Suppressor macrophage treated with lipopolysaccharide for 4 hours (primary cell): ENCODE measurements around the gene EXD3.
"Not testable (repeated sequence)": the region's sequence is repeated elsewhere in the genome, so short reads cannot be mapped to it uniquely, and the experiment has no call there.

Source experiments
- DNase-seq: peaks from one replicate; pipeline ENCODE4 v3.0.0-alpha.2; 2020

EXD3 gene

DNA sequence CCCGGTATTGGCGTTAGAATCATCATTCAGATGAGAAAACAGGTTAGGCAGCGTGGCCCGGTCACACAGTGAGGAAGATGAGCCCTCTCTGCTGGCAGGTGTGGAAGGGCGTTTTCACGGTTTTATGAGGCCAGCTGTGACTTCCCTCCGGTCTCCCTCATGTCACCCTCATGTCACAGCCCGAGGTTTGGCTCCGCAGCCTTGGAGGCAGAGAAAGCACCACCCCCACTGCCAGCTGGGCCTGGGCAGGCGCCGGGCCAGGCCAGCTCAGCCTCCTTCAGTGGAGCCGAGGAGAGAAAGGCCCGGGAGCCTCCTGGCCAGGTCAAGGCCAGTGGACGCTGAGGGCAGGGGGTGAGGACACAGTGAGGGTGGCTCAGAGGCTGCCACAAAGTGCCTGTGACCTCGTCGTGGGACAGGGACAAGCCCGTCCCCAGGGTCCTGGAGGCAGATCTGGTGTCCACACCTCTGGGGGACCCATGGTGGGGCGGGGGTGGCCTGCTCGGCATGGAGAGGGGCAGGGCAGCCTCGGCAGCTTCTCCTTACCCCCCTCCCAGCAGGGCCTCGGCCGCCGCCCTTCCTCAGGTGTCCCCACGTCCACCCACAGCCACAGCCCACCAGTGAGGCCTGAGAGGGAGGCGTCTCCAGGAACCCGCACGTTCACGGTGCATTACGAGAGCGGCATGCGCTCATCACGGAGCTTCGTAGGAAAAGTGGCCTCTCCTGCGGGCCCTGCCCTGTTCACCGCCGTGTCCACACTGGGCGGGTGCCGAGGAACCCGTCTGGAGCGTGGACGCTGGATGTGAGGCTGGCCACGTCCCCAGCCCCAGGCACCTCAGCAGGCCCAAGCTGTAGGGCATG is 32.2 kb downstream of the EXD3 start:
- no peak for DNase-seq

DNA sequence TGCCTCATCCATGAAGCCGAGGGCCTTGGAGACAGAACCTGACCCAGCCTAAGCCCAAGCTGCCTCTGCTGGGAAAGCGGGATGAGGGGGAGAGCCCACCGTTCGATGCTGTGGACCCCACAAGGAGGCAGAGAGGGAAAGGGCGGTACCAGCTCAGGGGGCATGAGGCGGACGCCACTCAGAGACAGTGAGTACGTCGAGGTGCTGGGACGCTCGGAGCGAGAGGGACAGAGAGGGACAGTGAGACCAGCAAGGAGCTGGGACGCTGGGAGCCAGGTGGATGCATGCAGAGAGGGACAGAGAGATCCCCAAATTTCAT is 33.6 kb downstream of the EXD3 start:
- no peak for DNase-seq

DNA sequence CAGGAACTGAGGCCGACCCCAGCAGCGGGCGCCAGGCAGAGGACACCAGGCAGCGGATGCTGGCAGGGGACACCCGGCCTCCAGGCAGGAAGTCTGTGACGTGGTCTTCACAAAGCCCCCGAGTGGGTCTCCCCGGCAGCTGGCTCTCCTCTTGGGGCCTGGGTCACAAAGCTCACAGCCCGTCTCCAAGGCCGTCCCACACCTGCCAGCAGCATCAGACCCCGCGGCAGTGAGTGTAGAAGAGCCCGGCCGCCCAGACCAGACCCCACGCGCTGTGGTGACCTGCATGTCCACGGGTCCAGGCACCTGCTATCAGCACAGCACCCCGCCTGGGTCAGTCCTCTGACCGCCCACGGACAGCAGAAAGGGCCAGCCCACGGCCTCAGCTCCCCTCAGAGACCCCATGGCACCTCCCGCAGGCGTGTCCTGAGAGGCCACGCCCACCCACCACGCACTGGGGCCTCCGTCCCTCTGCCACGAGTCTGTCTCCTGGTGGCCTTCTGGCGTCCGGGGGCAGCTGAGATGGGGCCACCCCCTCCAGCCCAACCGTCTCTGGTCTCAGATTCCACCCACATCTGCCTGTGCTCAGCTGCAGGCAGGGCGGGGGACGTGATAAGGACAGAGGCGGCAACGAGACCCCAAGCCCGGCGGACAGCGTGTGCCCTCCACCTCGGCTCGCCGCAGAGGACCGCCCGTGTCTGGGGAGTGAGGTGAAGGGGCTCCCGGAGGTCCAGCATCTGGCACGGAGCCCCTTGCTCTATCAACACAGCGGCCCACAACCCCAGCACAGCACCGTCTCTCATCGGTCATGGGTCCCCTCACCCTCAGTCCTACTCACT is 34.2 kb downstream of the EXD3 start:
- DNase-seq = no peak

DNA sequence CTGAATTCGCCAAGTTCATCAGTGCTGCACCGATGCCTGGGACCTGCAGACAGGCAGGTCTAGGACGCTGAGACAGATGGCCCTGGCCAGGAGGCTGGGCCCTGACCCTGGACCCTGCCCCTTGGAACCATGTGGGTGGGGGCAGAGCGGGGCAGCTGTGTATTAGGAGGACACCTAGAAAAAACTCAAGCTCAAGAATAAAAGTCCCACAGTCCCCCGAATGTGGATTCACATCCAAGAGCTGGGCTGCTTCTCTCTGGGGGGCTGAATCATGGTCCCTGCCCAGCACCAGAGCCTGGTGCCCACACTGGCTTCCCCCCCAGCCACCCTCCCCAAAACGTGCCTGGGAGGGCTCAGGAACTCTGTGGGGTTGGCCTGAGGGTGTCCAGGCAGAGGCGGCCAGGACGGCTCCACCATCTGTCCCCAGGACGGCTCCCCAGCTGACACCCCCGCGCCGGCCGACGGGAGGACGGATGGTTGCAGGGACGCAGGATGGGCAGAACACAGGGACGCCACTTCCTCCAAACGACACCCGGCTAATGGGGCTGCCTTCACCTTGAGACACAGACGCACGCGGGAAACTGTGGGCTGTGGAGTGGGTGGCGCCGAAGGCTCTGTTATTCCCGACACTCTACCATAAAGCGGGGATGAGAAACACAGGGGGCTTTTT is 34.9 kb downstream of the EXD3 start:
- no peak for DNase-seq

DNA sequence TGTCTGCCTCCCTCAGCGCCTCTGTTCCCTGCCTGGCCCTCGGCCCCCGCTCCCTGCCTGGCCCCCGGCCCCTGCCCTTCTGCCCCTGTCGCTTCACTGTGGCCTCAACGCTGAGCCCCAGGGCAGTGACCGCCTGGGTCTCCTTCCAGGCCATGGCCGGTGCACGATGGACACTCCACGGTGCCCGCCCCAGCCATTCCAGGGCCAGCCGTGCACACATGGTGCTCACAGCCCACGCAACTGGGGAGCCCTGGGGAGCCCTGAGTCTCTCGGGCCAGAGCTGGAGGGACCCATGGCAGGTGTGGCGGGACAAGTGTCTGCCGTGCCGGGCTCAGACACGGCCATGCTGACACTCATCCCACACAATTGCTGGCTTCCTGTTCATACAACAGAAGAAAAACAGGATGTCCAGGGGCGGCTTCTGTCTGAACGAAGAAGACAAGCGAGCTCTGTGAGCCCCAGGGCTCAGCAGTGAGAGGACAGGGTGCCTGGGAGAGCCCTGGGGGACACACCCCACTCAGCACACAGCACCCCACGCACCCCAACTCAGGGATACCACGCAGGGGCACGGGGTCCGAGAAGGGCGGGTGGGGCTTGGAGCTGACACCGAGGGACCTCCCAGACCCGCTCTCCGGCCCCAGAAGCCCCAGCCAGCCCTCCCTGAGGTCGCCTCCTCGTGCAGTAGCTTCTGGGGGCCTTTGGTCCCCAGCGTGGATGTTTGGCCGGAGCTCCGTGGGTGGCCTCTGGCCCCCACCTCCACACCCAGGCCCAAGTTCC is 35.7 kb downstream of the EXD3 start:
- DNase-seq = no peak

DNA sequence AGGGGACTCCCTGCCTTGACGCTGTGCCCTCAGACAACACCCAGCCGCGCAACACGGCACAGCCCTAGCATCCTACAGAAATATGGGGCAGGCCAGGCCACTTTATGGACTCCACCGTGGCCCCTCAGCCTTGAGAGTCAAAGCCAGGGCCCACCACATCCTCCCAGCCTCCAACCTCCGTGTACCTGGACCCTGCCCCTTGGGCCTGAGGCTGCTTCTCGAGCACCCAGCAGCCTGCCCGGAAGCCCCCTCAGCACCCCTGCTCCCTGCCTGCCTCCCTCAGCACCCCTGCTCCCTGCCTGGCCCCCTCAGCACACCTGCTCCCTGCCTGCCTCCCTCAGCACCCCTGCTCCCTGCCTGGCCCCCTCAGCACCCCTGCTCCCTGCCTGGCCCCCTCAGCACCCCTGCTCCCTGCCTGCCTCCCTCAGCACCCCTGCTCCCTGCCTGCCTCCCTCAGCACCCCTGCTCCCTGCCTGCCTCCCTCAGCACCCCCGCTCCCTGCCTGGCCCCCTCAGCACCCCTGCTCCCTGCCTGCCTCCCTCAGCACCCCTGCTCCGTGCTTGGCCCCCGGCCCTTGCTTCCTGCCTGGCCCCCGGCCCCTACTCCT is 36.4 kb downstream of the EXD3 start:
- not testable (repeated sequence) for DNase-seq

DNA sequence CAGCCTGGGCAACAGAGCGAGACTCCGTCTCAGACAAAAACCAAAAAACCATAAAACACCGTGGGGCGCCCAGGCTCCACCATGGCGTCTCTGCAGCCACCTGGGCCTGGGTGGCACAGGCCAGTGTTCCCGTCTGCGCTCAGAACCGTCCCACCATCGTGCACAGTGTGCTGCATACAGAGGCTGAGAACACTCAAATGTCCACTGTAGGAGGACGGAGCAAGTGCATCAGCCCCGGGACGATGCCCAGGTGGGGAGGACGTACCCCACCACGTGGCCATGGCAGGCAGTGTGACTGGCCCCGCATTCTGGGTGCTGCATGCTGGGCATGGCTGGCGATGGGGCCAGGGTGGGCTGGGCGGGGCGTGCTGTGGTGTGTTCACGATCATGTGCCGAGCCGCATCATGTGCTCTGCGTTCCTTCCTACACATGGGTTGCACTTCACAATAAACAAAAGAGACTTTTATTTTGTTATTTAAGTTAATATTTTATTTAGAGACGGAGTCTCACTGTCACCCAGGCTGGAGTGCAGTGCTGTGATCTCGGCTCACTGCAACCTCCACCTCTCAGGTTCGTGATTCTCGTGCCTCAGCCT is 37.8 kb downstream of the EXD3 start:
- DNase-seq = no peak

DNA sequence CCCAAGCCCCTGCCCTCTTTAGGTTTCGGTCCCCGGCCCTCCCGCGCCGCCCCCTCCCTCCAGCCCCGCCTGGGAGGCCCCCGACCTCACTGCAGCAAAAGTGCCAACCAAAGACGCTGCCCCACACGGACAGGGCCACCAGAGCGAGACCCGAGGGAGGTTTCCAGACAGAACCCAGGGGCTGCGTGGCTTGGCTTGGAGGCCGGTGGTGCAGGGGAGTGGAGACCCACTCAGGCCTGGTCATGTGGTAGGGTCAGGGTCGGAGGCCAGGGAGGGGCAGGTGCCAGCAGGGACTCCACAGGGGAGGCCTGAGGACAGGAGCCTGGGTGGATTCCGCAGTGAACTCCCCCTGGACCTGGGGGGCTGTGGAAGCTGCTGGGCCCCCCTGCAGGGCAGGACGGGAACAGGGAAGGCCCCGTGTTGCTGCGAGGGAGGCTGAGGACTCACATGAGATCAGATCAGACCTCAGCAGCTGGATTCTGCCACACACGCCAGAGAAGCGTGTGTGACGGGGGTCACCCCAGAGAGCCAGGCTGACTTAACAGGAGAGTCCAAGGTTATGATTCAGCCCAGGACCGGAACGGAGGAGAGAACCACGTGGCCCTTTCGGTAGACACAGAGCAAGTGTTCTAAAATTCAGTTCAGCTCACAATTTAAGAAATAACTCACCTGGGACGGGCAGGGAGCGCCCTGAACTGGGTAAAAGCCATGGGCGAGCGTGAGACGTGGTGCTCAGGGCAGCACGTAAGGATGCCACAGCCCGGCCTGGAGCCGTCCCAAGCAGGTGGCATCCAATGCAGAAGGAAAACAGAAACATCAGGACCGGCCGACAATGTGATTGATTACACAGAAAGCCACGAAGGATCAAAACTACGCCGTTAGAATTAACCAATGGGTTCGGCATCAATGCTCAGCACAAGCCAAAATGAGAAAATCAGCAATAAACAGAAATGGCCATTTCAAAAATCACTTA is 38.9 kb downstream of the EXD3 start:
- no peak for DNase-seq

DNA sequence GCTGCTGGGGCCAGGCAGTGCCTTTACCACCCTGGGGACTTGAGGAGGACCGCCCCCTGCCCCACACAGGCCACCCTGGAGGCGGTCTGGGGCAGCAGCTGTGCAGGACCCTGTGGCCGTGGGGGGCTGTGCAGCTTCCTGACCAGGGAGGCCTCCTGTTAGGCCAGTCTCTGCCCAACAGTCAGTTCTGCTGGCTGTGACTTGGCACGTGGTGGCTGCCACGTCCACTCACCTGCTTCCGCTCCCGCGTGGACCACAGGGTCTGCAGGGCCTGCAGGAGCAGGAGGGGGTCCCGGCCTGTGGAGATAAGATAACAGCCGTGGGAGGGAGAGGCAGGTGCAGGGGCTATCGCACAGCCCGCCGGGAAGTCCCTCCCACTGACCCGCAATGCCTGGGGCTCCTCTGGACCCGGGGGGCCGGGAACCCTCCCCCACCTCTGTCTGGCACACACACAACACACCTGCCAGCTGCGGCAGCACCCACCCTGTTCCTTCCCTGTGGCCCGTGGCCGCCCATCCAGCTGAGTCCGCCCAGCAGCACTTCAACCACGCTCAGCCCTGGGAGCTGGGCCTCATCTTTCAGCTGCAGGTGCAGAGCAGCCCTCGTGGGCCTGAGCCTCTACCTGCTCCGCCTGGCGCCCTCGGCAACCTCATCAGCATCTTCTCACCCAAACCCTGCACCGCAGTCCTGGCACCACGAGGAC is 39.7 kb downstream of the EXD3 start:
- DNase-seq = no peak

DNA sequence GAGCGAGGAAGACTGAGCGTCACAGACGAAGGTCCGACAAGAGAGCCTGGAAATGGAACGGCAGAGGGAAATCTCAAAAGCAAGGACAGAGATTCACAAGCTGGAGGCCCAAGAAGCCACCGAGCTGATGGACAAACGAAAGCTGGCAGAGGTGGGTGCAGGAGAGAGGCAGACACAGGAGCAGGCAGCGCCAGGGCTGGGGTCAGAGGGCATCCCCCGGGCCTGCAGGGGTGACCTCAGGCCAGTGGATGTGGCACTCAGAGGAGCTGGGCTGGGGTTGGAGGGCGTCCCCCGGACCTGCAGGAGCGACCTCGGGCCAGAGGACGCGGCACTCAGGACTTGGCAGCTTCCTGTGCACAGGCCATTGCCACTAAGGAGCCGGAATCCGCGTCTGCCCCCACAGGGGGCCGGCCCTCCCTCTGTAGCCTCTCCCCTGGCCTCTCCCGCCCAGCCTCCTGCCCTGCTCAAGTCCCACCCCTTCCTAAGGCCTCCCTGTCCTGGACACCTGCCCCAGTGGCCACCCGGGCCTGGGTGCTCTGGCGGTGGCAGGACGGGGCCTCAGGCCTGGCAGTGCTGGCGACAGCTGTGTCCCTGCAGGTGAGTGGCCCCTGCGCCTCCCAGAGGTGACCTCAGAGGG is 40.4 kb downstream of the EXD3 start:
- no peak for DNase-seq

DNA sequence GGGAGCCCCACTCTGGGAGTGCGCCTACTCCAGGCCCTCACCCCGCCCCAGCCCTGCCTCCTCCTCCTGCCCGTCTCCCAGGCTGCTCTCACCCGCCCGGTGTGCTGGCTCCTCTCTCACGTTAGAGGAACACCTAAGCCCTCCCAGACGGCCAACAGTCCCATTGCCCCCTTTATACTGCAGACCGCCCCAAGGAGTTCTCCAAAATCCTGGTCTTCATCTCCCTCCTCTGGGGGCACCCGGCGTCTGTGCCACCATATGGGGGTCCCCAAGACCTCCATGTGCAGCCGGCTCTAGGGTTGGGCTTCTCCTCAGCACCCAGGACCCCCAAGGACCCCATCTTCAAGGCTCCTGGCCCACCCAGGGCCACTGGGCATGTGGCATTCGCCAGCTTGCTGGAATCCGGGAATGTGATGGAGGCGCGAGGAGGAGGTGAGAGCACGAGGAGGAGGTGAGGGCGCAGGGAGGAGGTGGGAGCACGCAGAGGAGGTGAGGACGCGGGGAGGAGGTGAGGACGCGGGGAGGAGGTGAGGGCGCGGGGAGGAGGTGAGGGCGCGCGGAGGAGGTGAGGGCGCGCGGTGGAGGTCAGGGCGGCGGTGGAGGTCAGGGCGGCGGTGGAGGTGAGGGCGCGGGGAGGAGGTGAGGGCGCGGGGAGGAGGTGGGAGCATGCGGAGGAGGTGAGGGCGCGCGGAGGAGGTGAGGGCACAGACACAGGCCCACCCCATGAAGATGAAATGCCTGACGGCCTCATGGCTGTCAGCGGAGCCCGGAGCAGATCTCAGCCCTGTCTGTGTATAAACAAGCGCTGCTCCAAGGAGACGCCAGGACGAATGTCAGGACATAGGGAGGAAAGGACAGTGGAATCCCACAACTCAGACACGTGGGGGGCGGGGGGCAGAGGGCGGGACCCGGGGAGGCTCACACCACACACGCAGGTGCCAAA is 41.2 kb downstream of the EXD3 start:
- DNase-seq = no peak

DNA sequence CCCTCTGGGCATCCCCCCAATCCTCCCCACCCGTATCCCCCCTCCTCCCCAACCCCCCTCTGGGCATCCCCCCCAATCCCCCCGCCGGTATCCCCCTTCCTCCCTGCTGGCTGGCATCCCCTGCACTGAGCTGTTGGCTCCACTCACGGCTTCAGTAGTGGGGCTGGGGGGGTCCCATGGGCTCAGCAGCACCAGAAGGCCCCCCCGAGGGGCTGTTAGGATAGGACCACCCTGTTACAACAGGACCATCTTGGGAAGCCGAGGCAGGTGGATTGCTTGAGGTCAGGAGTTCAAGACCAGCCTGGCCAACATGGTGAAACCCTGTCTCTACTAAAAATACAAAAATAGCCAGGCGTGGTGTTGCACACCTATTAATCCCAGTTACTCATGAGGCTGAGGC is 42.4 kb downstream of the EXD3 start:
- no peak for DNase-seq

DNA sequence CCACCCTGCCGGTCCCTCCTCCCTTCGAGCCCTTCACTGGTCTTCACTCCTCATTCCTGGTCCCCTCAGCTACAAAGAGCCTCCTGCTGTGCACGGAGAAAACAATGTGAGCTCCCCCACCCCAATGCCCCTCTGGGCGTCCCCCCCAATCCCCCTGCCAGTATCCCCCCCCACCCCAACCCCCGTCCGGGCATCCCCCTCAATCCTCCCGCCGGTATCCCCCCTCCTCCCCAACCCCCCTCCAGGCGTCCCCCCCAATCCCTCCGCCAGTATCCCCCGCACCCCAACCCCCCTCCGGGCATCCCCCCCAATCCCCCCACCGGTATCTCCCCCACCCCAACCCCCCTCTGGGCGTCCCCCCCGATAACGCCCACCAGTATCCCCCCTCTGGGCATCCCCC is 42.8 kb downstream of the EXD3 start:
- no peak for DNase-seq

DNA sequence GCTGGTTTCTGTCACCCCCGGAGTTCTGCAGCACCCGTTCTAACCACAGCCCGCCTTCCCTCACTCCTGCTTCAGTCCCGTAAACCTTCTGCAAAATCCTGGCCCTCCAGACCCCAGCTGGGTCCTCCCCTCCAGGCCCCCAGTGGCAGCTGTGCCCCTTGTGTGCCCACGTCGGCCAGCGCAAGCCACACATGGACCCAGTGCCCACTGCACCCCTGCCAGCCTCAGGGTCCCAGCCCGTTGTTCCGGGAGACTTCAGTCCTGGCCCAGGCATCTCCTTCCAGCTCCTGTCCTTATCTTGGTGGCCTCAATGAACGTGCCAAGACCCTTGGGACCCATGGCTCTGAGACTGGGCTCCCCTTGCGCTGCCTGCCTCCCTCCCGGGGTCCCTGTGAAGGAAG is 43.2 kb downstream of the EXD3 start:
- no peak for DNase-seq

DNA sequence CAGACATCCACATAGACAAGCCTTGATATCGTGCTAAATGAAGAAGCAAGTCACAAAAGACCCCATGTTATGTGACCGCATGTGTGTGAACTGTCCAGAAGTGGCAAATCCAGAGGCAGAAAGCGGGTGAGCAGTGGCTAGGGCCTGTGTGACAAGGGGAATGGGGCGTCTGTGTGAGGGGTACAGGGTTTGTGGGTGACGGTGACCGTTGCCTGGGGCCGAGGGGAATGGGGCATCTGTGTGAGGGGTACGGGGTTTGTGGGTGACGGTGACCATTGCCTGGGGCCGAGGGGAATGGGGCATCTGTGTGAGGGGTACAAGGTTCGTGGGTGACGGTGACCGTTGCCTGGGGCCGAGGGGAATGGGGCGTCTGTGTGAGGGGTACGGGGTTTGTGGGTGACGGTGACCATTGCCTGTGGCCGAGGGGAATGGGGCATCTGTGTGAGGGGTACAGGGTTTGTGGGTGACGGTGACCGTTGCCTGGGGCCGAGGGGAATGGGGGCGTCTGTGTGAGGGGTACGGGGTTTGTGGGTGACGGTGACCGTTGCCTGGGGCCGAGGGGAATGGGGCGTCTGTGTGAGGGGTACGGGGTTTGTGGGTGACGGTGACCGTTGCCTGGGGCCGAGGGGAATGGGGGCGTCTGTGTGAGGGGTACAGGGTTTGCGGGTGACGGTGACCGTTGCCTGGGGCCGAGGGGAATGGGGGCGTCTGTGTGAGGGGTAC is 44.1 kb downstream of the EXD3 start:
- not testable (repeated sequence) for DNase-seq

DNA sequence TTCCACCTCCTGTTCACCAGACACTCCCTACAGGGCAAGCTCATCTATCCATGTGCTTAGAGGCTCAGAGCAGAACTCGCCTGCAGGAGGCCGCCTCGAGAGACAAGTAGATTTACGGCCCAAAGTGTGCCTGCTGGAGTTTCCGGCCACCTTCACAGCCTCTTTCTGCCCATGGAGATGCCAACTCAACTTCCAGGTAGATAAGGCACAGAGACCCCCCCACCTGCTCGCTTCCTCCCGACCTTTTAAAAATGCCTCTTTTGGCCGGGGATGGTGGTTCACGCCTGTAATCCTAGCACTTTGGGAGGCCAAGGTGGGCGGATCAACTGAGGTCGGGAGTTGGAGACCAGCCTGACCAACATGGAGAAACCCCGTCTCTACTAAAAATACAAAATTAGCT is 46.6 kb downstream of the EXD3 start:
- DNase-seq = no peak

DNA sequence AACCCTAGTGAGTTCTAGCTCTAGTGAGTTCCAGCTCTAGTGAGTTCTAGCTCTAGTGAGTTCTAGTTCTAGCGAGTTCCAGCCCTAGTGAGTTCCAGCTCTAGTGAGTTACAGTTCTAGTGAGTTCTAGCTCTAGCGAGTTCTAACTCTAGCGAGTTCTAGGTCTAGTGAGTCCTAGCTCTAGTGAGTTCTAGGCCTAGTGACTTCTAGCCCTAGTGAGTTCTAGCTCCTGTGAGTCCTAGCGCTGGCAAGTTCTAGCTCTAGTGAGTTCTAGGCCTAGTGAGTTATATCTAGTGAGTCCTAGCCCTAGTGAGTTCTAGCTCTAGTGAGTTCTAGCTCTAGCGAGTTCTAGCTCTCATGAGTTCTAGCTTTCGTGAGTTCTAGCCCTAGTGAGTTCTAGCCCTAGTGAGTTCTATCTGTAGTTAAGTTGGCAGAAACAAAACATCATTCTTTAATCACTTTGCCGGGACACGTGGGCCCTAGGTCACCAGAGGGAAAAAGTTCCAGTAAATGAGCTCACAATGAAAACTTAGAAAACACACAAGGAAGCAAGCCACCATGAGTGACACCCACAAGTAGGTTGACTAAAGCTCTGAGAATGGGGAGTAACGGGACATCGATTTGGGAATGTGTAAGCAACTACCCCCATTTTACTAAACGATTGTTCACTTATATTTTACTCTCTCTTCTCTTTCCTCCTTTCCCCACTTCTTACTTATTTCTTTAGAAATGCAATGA is 47.5 kb downstream of the EXD3 start:
- DNase-seq = no peak
